IPS DF 4.7 (cell line): ENCODE results near the gene RNU1-1.
"Not testable (repeated sequence)": the region's sequence is repeated elsewhere in the genome, so short reads cannot be mapped to it uniquely, and the experiment has no call there.

Experiments used
- DNase-seq: peaks from one replicate; pipeline ENCODE4 v3.0.0-alpha.2; 2013; ENCODE audit warnings: low spot score; ENCODE audit errors: extremely low read depth

RNU1-1 gene

DNA sequence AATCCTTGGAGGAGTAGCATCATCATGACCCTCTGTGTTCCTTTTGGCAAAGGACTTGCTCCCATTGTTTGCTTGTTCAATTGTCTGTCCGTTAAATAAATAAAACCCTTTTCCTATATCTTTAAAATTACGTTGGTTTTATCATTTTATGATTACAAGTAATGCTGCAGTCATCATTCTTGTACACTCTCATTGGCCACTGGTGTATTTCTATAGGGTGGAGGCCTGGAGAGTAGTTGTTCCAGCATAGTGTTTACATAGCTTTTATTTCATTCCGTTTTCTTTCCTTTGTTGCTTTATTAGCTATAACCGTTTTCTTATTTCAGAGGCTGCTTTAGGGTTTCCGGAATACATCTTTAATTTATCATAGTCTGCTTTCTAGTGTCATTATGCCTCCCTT, 7.6 kb upstream of the RNU1-1 start:
- DNase-seq: not testable (repeated sequence)

DNA sequence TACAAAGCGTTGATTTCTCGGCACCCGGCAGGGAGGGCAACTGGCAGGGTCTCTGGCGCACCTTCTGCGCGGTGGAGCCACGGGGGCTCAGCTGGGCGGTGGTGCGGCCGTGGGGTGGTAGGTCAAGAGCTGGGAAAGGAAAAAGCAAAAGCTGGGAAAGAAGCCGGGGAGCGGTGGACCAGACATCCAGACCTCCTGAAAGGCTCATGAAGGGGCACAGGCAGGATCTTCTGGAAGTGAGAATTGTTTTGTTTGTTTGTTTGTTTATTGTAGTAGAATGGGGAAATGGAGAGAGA, 7.2 kb upstream of the RNU1-1 start:
- no peak for DNase-seq

DNA sequence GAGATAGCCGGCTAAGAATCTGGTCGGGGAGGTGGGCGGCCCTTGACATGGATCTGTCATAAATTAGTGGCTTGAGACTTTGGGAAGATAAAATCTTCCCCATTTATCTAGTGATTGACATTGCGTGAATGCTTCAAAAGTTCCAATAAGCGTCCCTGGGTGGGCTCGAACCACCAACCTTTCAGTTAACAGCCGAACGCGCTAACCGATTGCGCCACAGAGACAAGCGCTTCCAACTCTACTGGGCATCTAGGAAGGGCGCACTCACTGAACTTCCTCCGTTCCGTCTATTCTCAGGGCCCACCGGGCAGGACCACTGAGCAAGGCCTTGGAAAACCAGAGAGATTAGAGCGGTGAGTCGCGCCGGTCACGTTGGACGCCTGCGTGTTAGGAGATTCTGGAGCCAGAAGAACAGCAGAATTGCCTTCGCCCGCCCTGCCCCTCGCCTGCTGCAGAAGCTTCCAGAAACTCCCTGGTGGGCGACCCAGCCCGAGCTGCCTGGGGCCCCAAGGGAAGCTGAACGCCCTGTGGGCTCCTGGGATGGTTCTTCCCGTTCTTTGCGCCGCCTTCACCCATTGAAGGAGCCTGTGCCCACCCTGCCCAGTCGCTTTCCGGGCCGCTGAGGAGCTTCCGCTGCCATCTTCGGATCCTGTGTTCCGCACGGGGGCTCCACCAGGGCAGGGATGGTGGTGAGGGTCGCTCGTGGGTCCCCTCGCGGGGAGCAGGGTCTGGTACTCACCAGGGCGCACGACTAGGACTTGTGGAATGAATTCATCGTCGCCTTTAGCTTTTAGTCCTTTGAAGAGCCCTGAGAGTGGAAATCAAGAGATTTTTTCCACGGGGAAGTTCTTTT, 6.6 kb upstream of the RNU1-1 start:
- not testable (repeated sequence) for DNase-seq

DNA sequence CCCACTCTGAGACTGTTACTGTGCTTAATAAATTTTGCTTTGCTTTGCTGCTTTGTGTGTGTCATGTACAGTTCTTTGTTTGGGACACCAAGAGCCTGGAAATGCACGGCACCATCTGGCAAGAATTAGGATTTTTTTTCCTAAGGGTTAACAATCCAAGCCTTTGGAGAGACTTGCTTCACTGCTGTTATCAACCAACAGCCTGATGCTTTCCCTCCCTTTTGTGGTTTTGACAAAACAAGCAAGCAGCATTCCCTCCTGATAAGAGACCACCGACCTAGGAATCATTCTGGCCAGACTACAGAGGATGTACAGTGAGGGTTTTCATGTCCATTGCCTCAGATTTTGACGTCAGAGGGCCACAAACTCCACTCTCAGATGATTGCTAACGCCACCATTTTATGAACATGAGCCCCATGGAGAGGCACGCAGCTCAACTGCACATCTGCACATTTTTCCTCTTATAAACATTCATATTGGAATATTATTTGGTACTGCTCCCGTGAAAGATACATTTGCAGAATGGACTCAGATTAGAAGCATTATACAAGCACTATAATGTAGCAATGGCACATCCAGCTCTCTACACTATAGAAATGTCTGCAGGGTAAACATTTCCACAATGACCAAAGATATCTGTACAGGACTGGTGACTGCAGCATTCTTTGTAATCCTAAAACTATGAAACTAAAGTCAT, 5.3 kb upstream of the RNU1-1 start:
- DNase-seq: not testable (repeated sequence)

DNA sequence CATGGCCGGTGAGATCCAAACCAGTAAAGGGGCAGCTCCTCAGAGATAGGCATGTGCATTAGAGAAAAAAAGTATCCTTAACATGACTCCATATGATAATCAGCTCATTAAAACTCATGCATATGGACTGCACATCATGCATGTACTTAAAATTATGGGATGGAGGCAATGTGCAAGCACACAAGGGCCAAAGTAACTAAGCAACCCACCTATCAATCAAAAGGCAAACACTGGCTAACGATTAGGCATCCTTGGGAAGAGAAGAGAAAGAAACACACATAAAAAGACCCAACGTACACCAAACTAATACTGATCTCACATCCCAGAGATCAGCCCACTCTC, 4.8 kb upstream of the RNU1-1 start:
- not testable (repeated sequence) for DNase-seq

DNA sequence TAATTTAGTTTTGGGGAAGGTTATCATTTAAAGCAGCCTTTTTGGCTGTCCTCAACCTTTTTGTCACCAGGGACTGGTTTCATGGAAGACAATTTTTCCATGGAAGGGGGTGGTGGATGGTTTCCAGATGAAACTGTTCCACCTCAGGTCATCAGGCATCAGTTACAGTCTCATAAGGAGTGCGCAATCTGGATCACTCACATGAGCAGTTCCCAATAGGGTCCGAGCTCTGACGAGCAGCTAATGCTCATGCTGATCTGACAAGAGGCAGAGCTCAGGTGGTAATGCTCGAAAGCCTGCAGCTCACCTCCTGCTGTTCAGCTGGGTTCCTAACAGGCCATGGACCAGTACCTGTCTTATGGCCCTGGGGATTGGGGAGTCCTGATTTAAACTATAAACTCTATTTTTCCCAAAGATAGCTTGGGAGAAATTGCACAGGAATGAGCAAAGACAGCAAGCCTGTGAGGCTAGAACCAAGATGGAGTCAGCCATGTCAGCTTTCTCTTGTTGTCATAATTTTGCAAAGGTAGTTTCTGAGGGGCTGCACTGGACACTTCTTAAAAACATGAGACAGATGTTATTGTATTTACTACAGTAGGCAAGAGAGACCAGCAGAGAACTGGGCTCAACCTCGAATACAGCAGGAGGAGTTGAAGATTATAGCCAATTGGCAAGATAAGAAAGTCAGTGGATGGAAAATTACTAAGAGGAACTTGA, 2.8 kb upstream of the RNU1-1 start:
- DNase-seq: not testable (repeated sequence)

DNA sequence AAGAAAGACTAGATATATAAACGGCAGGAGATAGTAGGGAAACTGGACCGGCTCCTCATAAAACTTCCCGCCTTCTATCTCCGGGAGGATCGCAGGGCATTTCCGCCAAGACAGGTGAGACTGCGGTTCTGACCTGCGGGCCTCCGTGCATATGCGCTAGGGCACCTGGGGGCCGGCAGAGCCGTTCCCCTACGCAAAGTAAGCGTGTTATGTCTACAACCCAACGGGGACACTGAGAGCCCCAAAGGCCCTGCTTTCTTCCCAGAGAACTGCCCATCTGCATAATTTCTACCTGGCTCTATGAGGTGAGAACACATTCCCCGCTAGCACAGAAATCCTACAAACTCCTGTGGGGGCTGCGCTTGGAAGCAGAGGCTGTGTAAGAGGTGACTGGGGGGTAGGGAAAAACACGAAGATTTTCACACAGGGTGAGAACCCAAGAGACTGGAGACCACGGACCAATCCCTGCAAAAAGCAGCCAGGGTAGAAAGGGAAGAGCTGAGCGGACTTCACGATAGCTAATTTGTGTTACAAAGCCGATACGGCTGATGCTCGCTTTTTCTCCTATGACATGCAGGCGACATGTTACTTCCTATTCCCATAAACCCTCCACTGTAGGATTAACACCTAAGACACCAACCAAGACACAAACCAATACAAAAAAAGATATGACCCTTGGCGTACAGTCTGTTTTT, 526 bp downstream of the RNU1-1 start:
- not testable (repeated sequence) for DNase-seq

DNA sequence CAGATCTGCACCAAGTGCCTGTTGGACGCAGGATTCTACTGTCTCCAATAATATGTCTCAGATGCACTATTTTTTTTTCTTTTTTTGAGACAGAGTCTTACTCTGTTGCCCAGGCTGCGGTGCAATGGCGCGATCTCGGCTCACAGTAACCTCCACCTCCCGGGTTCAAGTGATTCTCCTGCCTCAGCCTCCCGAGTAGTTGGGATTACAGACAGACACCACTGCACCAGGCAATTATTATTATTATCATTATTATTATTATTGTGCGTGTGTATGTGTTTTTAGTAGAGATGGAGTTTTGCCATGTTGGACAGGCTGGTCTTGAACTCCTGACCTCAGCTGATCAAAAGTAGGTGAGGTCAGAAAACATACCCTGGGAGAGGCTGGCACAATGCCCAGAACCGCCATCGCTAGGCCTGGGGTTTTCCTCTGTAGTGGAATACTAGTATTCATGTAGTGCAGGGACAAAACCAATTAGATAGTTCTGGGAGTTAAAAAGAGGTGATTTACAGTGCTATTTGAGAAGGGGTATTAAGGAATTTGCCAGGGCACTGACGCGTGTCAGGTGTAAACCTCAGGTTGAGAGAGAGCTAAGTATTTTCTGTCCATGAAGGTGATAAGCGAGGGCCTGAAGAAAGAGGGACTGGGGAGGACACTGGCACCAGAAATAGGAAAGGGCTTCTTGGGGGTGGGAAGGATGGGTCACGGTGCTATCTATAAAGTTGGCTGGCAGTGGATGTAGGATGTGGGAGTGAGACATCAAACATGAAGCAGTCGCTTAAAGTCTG, 1.3 kb downstream of the RNU1-1 start:
- DNase-seq: not testable (repeated sequence)

DNA sequence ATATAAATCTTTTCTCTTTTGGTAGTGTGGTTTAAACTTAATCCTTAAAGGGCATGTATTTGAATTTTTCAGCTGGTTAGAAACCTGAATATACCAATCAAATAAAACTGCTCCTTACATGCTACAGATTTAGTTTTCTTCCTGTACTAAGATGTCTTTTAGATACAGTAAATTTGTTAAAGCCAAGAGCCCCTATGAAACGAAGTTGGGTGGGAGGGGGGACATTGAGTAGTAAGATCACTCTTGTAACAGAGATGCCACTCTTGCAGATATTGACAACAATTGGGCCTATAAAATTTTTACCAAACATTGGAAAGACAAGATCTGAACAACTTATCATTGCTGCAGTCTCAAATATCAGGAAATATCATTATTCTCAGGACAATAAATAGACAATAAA, 2.2 kb downstream of the RNU1-1 start:
- not testable (repeated sequence) for DNase-seq

DNA sequence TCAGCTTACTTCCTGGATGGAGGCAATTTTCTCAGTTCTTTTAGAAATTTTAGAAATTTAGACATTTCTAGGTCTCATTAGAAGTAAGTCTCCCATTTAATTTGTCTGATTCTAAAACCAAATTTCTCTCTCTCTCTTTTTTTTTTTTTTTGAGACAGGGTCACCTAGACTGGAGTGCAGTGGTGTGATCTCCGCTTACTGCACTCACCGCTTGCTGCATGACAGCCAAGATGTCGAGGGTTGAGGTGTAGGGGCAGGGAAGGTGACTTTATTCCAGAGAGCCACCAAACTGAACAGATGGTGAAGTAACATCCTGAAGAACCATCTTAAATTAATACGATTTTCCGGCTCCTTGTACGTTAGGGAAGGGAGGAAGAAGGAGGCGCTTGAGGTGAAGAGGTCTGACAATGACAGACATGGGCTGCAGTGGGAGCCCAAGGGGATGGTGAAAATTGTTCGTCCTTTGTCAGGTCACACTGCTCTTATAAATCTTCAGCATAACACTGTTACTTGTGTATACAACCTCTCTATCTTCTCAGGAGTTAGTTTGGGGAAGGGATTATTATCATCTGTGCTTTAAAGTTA, 5.1 kb downstream of the RNU1-1 start:
- not testable (repeated sequence) for DNase-seq

DNA sequence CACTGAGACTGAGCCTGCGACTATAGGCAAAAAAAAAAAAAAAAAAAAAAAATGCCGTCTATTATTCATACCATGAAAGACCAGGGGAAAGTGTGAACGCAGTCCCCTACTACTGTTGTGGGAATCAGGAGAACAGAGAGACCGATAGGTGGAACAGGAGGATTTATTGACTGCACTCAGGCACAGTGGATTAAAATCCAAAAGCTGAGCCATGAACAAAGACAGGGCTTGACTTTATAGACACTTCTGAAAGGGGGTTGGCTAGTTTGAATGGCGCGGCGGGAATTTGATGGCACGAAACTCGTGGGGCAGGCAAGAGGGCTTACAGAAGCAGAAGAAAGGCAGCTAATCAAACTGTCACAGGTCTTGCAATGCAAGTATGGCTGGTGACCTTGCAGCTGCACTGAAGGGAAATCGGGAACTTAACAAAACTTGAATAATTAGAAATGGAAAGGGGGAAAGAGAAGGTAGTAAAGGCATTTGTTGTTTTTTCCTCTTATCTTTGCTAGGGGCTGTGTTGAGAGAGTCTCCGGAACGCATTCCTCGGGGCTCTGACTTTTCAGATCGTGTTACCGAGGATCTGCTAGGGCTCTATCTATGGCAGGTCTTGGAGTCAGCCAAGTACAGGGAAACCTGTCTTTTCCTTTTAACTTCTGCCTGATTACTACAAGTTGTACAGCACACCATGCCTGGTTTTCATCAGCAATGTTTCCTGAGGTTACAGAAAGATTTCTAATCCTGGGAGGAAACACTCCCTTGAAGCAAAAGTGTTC, 7.5 kb downstream of the RNU1-1 start:
- not testable (repeated sequence) for DNase-seq

DNA sequence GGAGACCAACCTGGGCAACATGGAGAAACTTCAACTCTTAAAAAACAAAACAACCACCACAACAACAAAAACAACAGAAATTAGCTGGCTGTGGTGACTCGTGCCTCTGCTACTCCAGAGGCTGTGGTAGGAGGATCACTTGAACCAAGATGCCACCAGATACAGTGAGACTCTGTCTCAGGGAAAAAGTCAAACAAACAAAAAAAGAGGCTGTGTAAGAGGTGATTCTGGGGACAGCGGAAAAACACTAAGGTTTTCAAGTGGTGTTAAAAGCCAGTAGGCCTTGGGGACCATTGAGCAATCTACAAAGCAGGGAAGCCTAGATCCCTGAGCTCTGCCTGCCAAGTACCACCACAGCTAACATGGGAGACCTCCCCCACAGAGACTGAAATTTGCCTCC, 8.2 kb downstream of the RNU1-1 start:
- DNase-seq: not testable (repeated sequence)

DNA sequence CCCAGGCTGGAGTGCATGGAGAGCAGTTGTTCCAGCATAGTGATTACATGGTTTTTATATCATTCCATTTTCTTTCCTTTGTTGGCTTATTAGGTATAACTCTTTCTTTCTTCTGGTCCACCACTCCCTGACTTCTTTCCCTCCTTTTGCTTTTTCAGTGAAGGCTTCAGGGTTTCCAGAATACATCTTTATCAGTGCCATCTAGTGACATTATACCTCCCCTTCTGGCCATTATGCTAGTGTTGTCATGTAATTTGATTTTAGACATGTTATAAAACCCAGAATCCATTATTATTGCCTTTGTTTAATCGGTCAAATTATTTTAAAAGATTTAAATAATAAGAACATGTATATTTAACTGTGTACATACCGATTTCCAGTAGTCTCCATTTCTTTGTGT, 10.6 kb downstream of the RNU1-1 start:
- no peak for DNase-seq

DNA sequence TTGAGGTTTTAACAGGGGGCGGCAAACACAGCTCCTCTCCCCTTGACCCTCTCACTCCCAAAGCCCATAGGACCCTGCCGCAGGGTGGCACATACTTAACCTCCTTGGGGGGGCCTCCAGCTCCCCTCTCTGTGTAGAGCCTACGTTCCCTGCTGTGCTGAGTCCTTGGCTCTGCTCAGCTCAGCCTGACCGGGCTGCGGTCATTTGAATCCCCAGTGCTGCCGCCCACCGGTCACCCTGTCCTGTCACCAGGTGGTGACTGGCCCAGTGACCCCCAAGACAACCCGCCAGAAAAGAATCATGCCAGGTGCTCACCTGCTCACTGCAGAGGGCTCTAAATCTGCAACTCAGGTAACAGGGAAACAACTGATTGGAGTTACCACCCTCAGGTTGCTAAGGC, 12.6 kb downstream of the RNU1-1 start:
- DNase-seq: not testable (repeated sequence)

DNA sequence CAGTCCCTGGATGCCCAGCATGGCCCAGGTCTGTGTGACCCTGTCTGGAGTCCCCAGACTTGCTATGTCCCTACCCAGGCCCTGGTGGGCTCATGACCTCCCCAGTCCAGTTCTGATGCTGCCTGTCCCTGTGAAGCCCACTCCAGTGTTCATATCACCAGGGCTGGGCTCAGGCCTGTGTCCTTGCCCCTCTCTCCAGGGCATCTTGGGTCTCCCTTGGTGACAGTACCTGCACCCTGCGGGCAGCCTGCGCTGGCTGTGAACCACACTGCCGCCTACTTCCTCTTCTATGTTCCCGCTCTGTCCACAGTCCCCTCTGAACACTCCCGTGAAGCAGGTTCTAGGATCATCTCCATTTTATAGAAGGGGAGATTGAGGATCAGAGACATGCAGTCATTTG, 13.1 kb downstream of the RNU1-1 start:
- not testable (repeated sequence) for DNase-seq

DNA sequence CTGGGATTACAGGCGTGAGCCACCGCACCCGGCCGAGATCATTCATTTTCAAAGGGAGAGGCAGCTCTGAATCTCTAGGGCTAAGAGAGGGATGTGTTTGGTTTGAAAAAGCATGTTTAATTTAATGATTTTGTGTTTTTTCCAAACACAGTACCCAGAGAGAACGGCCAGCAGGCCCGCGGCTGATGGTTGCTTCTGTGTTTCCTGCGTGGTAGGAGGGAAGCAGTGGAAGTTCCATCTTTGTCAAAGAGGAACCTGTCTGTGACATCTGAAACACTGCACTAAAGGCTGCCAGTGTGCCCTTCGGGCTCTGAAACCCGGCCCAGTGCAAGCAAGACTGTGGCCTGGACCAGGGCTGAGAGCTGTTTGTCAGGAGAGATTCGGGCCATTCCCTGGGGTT, 13.6 kb downstream of the RNU1-1 start:
- not testable (repeated sequence) for DNase-seq

DNA sequence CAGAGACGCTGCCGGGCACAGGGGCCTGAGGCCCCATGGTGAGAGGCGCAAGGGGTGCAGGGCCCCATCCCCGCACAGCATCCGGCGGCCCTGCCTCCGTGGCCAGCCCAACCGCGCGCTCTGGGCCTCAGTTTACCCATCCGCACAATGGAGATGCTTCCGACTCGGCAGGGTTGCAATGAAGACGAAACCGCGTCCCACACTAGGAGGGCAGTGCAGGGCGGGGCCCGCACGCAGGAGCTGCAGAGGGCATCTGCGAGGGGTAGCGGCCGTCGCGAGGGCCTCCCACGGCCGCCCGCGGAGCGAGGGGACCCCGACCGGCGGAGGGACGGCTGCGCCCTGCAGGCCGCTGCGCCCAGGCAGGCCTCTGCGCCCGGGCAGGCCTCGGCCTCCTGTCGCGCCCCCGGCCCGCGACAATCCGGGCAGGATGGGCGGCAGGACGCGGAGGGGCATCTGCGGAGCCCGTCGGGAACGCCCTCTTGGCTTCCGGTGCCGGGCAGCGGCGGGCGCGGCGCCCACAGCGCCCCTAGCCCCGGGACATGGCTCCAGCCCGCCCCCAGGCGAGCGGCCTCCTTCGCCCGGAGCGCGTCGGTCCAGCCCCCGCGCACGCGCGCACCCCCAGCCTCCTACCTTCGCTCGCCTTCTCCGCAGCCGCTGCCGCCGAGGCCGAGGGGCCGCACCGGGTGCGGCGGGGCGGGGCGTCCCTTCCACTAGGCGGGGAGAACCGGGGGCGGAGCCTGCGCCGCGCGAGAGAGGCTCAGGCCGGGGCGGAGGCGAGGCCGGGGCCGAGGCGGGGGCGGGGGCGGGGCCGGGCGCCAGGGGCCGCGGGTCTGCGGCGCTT, 15.3 kb downstream of the RNU1-1 start:
- no peak for DNase-seq

DNA sequence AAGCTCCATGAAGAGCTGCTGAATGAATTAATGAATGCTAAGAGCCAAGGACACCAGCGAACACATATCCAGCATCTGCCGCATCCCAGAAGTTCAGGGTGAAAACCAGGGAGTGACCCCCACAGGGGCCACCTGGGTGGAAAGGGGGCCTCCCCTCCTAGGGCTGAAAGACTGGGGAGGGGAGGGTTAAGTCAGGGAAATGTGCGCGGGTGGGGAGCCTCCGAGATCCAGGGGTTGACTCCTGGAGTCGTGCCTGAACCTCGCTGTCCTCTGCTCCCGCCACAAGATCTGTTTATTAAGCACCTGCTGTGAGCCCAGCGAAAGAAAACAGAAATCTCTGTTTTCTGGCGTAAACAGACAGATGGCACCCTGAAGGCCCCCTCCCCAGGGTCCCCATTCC, 16.0 kb downstream of the RNU1-1 start:
- not testable (repeated sequence) for DNase-seq

DNA sequence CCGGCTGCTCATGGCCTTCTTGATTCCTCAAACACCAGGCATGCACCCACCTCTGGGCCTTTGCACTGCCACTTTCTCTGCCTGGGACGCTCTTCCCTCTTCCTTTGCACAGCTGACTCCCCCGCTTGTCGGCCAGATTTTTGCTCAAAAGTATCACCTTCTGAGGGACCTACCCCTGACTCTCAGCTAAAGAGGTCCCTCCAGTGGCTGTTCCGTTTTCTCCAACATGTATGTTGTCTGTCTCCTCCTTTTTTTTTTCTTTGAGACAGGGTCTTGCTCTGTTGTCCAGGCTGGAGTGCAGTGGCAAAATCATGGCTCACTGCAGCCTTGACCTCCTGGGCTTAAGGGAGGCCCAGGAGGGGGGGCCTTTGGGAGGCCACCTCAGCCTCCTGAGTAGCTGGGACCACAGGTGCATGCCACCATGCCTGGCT, 16.6 kb downstream of the RNU1-1 start:
- not testable (repeated sequence) for DNase-seq
